Tibial artery (tissue), 4 donors: ENCODE results near the gene TSC22D1.
A peak's percentile ranks its signal among the peaks of the same experiment; 100 is the strongest.

Experiments used
- DNase-seq, 2 donors: peaks; one replicate each; pipeline ENCODE4 v3.0.0-alpha.2; 2019
- H3K27ac ChIP-seq, 2 donors: fragments of 200-600 bp; sonication (generic) in 1 of 2; 1 replicate in 1 of 2; 2 replicates in 1 of 2; pipeline ENCODE4 v1.5.1; 2018 to 2019; ENCODE audit warnings: mild to moderate bottlenecking in 1 of 2
- H3K27me3 ChIP-seq, 2 donors: fragments of 200-600 bp; sonication (generic) in 1 of 2; one replicate each; pipeline versions ENCODE4 v1.5.1 to v1.6.0; 2016 to 2019
- H3K36me3 ChIP-seq, 3 donors: fragments of 200-600 bp; sonication (generic) in 2 of 3; one replicate each; pipeline ENCODE4 v1.5.1; 2016 to 2019; ENCODE audit warnings: mild to moderate bottlenecking in 2 of 3
- H3K4me1 ChIP-seq, 4 donors: fragments of 200-600 bp; sonication (generic) in 2 of 4; 1 replicate in 3 of 4; 2 replicates in 1 of 4; pipeline ENCODE4 v1.5.1; 2016 to 2019
- H3K4me3 ChIP-seq, 2 donors: fragments of 200-600 bp; sonication (generic) in 1 of 2; 1 replicate in 1 of 2; 2 replicates in 1 of 2; pipeline ENCODE4 v1.5.1; 2018 to 2019; ENCODE audit warnings: mild to moderate bottlenecking in 2 of 2
- H3K9me3 ChIP-seq, 3 donors: fragments of 200-600 bp; sonication (generic) in 1 of 3; one replicate each; pipeline ENCODE4 v1.5.1; 2016 to 2019
- intact Hi-C: fragments of 100-400 bp; cut with DNase I; formaldehyde crosslinking; loops from one replicate; pipeline ENCODE4 v1.15.0; 2023; ENCODE audit warnings: low total_unique reads
- TF ChIP-seq, protein P1 (sequence below), 2 experiments: fragments of 200-600 bp in 1 of 2; fragments of 450-650 bp in 1 of 2; IDR thresholded peaks; one replicate each; pipeline ENCODE4 v1.5.1; 2017 to 2019; ENCODE audit warnings: antibody characterized with exemption in 2 of 2, mild to moderate bottlenecking in 1 of 2, moderate library complexity in 1 of 2

TSC22D1 gene

DNA sequence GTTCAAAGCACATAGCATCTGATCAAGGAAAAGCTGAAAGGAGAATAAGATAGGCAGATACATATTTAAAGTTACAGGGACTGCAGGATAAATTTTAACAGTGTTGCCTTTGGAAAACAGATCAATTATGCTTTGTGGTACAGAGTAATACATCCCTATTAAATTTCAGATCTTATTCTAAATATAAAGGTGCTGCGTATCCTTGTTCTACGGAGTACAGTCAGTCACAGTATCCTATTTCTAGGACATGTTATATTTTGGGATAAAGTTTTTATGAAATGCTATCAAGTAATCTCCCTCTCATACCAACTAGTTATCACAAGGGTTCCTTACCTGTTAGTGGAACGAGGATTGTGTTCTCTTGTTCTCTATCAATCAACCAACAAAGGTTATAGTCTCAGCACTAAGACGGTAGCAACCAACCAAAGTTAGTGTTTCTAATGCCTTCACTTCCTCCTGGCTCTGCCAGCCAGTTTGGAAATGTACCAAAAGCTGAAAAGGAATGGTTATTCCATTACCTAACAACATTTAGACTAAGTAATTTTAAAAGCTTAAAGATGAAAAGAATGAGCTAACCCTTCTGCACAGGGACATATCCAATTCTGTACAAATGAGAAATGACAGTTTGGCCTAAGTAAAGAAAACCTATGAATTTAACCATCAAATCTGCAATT is 35.2 kb downstream of the TSC22D1 start:
- no peak for DNase-seq
- intact Hi-C loops, result no loop called here
- Histone ChIP-seq H3K4me1 (peaks cover 0 to 37% (median 0%) of the 10 kb centered on the region in 4 donors), H3K27ac (no peak overlapping the region), H3K36me3 (peaks cover 0 to 8% (median 6%) of the 10 kb centered on the region in 3 donors), H3K27me3 (no peaks in the 10 kb centered on the region), H3K4me3 (no peak overlapping the region), H3K9me3 (no peaks in the 10 kb centered on the region)
- TF ChIP-seq, protein P1, sequence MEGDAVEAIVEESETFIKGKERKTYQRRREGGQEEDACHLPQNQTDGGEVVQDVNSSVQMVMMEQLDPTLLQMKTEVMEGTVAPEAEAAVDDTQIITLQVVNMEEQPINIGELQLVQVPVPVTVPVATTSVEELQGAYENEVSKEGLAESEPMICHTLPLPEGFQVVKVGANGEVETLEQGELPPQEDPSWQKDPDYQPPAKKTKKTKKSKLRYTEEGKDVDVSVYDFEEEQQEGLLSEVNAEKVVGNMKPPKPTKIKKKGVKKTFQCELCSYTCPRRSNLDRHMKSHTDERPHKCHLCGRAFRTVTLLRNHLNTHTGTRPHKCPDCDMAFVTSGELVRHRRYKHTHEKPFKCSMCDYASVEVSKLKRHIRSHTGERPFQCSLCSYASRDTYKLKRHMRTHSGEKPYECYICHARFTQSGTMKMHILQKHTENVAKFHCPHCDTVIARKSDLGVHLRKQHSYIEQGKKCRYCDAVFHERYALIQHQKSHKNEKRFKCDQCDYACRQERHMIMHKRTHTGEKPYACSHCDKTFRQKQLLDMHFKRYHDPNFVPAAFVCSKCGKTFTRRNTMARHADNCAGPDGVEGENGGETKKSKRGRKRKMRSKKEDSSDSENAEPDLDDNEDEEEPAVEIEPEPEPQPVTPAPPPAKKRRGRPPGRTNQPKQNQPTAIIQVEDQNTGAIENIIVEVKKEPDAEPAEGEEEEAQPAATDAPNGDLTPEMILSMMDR (IDR thresholded peaks at IDR 0.05), result no peak

DNA sequence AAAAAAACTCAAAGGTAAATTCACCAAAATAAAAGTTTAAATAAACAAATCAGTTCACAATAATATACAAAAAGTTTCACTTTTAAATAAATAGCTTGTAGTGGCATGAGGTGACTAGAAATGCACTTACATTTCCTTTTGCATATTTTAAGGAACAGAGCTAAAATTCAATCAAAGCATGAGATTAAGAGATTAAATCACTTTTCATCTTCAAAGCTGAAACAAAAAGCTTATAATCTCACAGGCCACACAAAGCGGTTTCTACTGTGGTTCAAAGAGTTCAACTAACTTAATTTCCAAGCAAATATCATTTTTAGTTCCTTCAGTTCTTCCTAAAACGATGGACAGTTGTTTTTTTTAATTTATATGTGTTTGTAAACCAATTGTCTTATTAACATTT is 38.9 kb downstream of the TSC22D1 start:
- H3K4me1 ChIP-seq, result peaks cover 0 to 29% (median 0%) of the 10 kb centered on the region in 4 donors
- H3K27me3 ChIP-seq, result no peaks in the 10 kb centered on the region
- intact Hi-C loops, result no loop called here
- H3K36me3 ChIP-seq, result peaks cover 0 to 8% (median 6%) of the 10 kb centered on the region in 3 donors
- TF ChIP-seq, protein P1 (IDR thresholded peaks at IDR 0.05), result no peak
- no peak overlapping the region for H3K4me3 ChIP-seq
- no peak overlapping the region for H3K27ac ChIP-seq
- no peaks in the 10 kb centered on the region for H3K9me3 ChIP-seq
- DNase-seq, result no peak

DNA sequence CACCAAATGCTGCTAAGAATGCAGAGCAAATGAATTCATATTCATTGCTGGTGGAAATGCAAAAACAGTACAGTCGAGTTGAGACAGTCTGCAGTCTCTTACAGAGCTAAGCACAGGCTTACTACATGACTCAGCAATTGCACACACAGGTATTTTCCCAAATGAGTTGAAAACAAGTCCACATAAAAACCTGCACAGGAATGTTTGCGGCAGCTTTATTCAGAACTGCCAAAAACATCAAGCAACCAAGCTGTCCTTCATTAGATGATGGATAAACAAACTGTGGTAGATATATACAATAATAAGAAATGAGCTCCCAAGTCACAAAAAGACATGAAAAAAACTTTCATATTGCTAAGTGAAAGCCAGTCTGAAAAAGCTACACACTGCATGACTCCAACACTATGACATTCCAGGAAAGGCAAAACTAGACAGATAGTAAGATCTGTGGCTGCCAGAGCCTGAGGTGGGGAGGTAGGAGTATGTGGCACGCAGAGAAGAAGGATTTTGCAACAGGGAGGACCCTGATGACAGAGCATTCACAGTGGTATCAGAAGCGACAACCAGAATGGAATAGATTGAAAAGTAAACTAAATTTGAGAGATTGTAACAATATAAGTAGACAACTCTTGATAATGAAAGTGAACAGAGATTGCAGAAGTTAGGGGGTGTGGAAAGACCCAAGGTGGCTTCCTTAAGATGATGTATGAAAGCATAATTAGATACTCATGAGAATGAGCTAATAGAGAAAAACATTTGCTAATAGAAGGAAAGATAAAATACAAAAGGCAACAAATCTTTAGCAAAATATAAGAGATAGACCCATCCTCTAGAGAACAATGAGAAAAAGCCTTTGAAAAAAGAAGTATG is 52.7 kb downstream of the TSC22D1 start:
- DNase-seq, result no peak
- H3K4me1 ChIP-seq, result peaks cover 0 to 26% (median 5%) of the 10 kb centered on the region in 4 donors
- no peaks in the 10 kb centered on the region for H3K9me3 ChIP-seq
- H3K4me3 ChIP-seq, result no peak overlapping the region
- H3K27ac ChIP-seq, result peak overlapping the region in 1 of 2 donors; percentile 50
- TF ChIP-seq, protein P1 (IDR thresholded peaks at IDR 0.05), result no peak
- no peaks in the 10 kb centered on the region for H3K27me3 ChIP-seq
- intact Hi-C loops, result no loop called here
- no peaks in the 10 kb centered on the region for H3K36me3 ChIP-seq

DNA sequence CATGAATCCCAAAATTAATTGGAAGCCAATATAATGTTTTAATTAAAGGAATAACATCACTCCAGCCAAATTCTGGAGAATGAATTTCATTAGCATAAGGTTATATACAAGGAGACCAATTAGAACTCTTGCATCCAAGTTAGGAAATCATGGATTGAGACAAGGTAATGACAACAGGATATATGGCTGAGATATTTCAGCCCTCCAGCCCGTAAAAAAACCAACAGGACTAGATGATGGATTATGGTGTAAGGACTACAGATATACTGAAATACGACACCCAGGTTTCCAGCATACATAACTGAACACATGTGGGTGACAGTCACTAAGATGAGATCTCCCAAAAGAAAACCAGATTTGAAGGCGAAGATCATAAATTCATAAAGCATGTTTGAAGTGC is 56.5 kb downstream of the TSC22D1 start:
- no peak overlapping the region for H3K4me3 ChIP-seq
- TF ChIP-seq, protein P1 (IDR thresholded peaks at IDR 0.05), result no peak
- intact Hi-C loops, result no loop called here
- peaks cover 0 to under 1% (median 0%) of the 10 kb centered on the region in 3 donors for H3K36me3 ChIP-seq
- no peaks in the 10 kb centered on the region for H3K9me3 ChIP-seq
- no peak for DNase-seq
- no peaks in the 10 kb centered on the region for H3K27me3 ChIP-seq
- no peak overlapping the region for H3K27ac ChIP-seq
- H3K4me1 ChIP-seq, result peaks cover 0 to 26% (median 5%) of the 10 kb centered on the region in 4 donors

DNA sequence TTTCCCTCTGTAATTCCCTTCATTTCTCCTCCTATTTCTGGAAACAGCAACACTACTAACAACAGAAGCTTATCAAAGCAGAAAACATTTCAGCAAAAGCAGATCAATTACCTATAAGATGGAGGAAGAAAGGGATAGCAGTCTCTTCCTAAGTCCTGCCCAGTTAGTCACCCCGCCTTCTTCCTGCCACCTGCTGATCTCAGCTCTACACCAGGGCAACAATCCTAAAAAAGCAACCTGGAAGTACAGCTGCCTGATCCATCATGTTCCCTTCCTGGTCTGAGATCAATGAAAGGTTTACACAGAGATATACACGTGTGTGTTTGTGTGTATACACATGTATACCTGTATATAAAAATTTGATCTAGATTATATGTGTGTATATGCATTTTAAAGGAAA is 59.4 kb downstream of the TSC22D1 start:
- Histone ChIP-seq H3K27ac (no peak overlapping the region), H3K4me3 (no peak overlapping the region), H3K4me1 (peaks cover 0 to 5% (median 0%) of the 10 kb centered on the region in 4 donors), H3K27me3 (no peaks in the 10 kb centered on the region), H3K9me3 (no peaks in the 10 kb centered on the region), H3K36me3 (peaks cover 0 to 4% (median 3%) of the 10 kb centered on the region in 3 donors)
- intact Hi-C loops, result no loop called here
- TF ChIP-seq, protein P1 (IDR thresholded peaks at IDR 0.05), result no peak
- DNase-seq, result no peak
